ES-I3 (cell line): ENCODE results near the gene HAUS7.

ENCODE experiments used
- H3K36me3 ChIP-seq: 2 replicates; pipeline ENCODE4 v1.6.1; 2013; ENCODE audit warnings: mild to moderate bottlenecking, low read length, control low read depth, moderate library complexity; ENCODE audit not compliant: insufficient read depth
- H3K4me1 ChIP-seq: 2 replicates; pipeline ENCODE4 v1.6.1; 2013; ENCODE audit warnings: mild to moderate bottlenecking, control low read depth, low read length; ENCODE audit not compliant: insufficient read depth
- H3K9ac ChIP-seq: 2 replicates; pipeline ENCODE4 v1.6.1; 2013; ENCODE audit warnings: low read depth, mild to moderate bottlenecking, low read length, moderate library complexity
- H3K9me3 ChIP-seq: 2 replicates; pipeline ENCODE4 v1.6.1; 2013; ENCODE audit warnings: mild to moderate bottlenecking, low read length, moderate library complexity; ENCODE audit not compliant: control insufficient read depth, insufficient read depth

HAUS7 gene

DNA sequence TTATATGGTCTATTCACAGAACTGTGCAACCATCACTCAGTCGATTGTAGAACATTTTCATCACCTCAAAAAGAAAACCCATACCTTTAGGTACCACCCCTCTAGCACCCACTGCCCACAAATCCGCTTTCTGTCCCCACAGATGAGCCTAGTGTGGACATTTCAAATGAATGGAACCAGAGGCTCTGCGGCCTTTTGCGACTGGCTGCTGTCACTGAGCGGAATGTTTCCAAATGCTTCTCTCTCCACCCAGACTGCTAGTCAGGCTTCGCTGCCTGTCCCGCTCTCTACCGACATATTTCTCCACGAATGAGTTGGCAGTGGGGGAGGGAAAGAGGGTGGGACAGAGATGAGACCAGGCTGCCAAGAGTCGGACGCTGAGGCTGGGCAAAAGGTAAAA is 22.7 kb upstream of the HAUS7 start:
- no peaks in the 10 kb centered on the region for H3K9me3 ChIP-seq
- H3K36me3 ChIP-seq, result no peaks in the 10 kb centered on the region
- peaks cover 31% of the 10 kb centered on the region; the same call in 1 of the 2 replicates for H3K4me1 ChIP-seq
- H3K9ac ChIP-seq, result no peak overlapping the region

DNA sequence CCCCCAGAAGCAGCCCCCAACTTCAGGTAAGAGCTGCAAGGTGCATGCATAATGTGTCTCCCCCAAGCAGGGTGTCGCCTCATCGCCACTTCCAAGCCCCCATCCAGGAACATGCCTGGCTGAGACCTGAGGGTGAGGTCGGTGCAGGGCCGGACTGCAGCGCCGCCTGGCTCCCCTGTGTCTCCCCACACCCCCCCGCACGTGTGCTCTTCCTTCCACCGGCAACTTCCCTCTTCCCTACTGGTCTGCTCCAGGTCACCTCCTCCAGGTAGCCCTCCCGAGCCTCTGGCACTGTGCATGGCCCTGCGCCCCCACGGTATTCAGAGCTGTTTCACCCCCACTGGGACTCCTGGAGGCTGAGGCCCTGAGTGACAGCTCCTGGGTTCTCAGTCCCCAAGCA is 22.2 kb upstream of the HAUS7 start:
- Histone ChIP-seq H3K9ac (no peak overlapping the region), H3K4me1 (peaks cover 35% of the 10 kb centered on the region; the same call in 1 of the 2 replicates), H3K36me3 (no peaks in the 10 kb centered on the region), H3K9me3 (no peaks in the 10 kb centered on the region)

- Histone ChIP-seq H3K36me3 (no peaks in the 10 kb centered on the region), H3K4me1 (peaks cover 35% of the 10 kb centered on the region; the same call in 1 of the 2 replicates), H3K9ac (no peak overlapping the region), H3K9me3 (no peaks in the 10 kb centered on the region)
Measured at GRCh38 chrX:153491918-153492317, 21.5 kb upstream of the HAUS7 start.

DNA sequence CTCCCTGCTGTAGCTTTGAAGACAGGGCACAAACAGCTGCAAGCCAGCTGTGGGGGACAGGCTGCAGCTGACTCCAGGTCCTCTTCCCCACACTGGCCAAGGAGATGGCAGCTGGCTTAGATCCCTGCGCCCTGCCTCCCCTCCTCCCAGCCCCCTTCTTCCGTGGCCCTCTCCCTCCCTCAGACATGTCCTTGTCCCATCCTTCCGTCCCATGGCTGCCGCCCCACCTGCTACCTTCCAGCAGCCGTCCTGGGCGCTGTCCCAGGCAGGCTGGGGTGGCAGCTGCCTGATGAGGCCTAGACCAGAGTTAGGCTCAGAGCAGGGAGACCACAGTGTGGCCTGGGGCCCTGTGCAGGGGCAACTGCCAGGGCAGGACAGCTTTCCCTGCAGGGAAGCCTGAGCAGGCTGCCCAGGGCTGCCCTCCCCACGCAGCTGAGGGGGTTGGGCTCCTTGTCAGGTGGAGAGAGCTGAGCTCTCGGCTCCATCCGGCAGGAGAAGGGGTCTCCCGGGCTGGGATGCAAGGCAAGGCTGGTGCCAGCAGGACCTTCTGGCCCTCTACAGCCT is 21.1 kb upstream of the HAUS7 start:
- no peaks in the 10 kb centered on the region for H3K36me3 ChIP-seq
- no peak overlapping the region for H3K9ac ChIP-seq
- no peaks in the 10 kb centered on the region for H3K9me3 ChIP-seq
- H3K4me1 ChIP-seq, result peaks cover 35% of the 10 kb centered on the region; the same call in 1 of the 2 replicates

DNA sequence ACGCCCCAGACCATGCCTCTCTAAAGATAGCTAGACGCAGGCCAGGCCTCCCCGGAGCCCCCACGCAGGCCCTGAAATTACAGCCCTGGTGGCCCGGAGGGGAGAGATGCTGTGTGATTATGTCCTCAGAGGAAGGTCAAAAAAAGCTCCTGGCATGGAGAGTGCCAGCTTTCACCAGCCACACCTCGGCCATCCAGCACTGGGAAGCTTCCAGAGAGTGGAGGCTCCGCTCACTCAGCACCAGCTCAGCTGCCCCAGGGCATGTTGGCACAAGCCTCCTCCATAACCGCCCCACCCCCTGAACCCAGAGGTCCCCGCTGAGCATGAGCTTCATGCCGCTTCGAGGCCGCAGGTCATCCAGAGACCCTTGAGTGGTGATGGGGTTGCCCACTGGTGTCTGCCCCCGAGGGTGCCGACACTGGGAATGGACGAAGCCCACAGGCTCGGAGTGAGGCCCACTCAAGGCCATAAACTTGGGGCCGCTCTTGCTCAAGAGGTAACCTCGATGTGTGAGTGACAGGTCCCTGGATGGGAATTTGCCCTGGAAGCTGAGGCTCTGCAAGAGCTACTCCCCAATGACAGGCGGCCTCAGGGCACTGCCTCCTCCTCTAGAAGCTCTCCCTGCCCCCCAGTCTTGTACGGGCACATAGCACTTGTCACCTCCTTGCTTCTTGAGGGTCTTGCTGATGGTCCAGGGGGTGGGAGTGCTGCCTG is 20.0 kb upstream of the HAUS7 start:
- H3K9me3 ChIP-seq, result no peaks in the 10 kb centered on the region
- H3K9ac ChIP-seq, result no peak overlapping the region
- H3K36me3 ChIP-seq, result no peaks in the 10 kb centered on the region
- H3K4me1 ChIP-seq, result peaks cover 33% of the 10 kb centered on the region; the same call in 1 of the 2 replicates

DNA sequence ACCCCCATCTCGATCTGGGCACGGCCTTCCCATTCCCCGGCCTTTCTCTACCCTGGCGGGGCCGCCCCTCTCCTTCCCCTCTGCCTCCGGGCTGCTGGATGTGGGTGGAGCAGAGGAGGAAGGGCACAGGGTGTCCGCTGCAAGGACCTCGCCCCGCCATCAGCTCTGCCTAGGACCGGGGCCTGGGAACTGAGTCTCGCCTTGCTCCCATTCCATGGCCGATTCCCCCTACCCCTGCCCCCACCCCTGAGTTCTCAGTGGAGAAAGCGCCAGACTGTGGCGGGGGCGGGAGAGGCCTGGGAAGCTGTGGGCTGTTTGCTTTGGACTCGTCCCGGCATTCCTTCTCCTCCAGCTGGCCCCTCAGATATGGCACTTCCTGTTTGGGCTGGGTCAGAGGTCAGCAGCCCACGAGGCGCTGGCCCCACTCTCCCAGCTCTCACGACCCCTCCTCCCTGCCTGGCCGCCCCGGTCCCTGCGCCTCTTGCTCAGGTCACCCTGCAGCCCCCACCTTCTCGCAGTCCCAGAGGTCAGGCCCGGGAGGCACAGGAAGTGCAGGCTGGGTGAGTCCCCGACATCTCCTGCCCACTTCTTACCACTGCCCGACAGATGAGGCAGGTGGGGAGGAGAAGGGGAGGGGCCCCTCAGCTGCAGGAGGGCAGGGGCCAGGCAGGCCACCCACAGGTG is 18.0 kb upstream of the HAUS7 start:
- H3K4me1 ChIP-seq, result peaks cover 22% of the 10 kb centered on the region; the same call in 1 of the 2 replicates
- no peak overlapping the region for H3K9ac ChIP-seq
- H3K9me3 ChIP-seq, result no peaks in the 10 kb centered on the region
- H3K36me3 ChIP-seq, result no peaks in the 10 kb centered on the region

DNA sequence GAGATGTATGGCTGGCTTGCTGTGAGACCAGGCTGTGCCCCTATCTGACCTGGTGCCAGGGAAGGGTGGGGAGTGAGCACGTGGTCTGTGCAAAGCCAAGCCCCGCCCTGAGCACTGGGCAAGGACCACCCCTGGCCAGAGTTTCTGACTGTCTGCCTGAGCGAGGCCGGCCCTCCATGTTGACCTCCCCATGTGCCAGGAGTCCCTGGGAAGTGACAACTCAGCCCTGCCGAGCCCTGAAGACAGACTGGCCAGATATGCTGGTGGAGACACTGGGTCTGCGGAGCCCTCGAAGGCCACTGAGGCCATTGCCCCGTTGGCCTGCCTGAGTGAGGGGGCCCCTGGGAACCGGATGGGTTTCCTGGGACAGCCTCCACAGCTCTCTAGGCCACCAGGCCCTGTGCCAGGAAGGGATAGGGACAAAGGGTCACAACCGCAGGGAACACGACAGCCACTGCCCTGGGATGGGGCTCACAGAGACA is 17.3 kb upstream of the HAUS7 start:
- Histone ChIP-seq H3K9ac (no peak overlapping the region), H3K36me3 (no peaks in the 10 kb centered on the region)

DNA sequence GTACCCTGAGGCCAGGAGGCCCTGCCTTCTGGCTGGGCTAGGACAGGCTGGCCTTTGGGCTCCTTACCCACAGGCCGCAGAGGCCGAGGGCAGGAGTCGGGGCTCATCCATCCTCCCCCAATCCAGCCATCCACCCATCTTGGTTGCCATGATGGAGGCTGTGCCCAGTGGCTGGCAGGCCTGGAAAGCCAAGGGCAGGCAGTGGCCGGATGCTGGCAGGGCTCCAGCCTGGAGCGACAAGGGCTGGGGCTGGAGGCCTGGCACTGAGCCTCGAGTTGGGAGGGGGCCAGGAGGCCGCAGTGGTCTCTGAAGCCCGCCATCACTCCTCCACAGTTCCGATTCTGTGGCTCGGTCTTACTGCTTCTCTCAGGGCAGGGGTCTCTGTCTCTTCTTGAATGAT is 15.8 kb upstream of the HAUS7 start:
- H3K9ac ChIP-seq, result no peak overlapping the region
- peaks cover 5% of the 10 kb centered on the region; the same call in 1 of the 2 replicates for H3K4me1 ChIP-seq
- H3K36me3 ChIP-seq, result no peaks in the 10 kb centered on the region
- no peaks in the 10 kb centered on the region for H3K9me3 ChIP-seq

More for the DNA sequence above, 17.3 kb upstream of the HAUS7 start:
- Histone ChIP-seq H3K4me1 (peaks cover 15% of the 10 kb centered on the region; the same call in 1 of the 2 replicates), H3K9me3 (no peaks in the 10 kb centered on the region)

DNA sequence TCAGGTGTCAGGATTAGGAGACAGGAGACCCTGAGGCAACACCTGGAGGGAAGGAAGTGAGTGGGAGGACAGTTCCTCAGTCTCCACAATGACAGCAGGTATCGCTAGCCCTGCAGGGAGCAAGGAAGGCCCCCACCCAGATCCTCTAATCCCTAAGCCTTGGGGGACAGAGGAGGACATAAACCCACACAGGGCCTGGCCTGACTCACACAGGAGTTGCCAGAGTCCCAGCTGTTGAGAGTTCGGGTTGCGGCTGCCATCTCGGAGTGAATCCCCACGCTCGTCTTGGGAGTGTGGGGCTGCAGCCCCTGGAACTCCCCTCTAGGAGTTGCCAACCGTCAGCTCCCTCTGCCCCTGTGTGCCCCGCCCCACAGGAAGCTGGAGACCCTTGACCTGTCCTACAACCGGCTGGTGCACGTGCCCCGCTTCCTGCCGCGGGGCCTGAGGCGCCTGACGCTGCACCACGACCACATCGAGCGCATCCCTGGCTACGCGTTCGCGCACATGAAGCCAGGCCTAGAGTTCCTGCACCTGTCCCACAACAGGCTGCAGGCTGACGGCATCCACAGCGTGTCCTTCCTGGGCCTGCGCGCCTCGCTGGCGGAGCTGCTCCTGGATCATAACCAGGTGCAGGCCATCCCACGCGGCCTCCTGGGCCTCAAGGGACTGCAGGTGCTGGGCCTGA is 15.2 kb upstream of the HAUS7 start:
- Histone ChIP-seq H3K9me3 (no peaks in the 10 kb centered on the region), H3K36me3 (no peaks in the 10 kb centered on the region), H3K4me1 (peaks cover 5% of the 10 kb centered on the region; the same call in 1 of the 2 replicates), H3K9ac (no peak overlapping the region)

DNA sequence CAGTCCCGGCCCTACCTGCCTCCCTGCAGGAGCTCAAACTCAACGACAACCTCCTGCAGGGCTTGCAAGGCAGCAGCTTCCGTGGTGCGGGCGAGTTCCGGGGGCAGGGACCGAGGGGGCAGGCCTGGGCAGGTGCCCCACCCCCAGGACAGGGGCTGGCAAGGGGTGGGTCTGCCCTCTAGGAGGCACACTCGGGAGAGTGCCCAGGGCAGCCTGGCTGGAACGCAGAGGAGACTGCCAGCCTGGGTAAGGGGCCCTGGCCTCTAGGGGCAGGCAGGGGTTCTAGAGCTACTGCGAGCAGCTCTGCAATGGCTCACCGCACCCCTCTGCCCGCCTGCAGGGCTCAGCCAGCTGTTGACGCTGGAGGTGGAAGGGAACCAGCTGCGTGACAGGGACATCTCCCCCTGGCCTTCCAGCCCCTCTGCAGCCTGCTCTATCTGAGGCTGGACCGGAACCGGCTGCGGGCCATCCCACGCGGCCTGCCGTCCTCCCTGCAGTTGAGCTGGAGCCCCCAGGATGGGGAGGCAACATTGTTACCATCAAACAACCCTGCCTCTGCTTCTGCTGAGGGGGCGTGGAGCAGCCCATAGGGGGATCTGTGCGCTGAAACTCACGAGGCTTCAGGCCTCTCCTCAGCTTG is 12.1 kb upstream of the HAUS7 start:
- Histone ChIP-seq H3K4me1 (peaks cover 8% of the 10 kb centered on the region), H3K9ac (no peak overlapping the region), H3K36me3 (no peaks in the 10 kb centered on the region), H3K9me3 (no peaks in the 10 kb centered on the region)

GRCh38 chrX:153481043-153481442 is 10.7 kb upstream of the HAUS7 start:
- no peaks in the 10 kb centered on the region for H3K9me3 ChIP-seq
- H3K36me3 ChIP-seq, result no peaks in the 10 kb centered on the region
- H3K4me1 ChIP-seq, result peaks cover 23% of the 10 kb centered on the region
- no peak overlapping the region for H3K9ac ChIP-seq

- H3K9me3 ChIP-seq, result no peaks in the 10 kb centered on the region
- no peak overlapping the region for H3K9ac ChIP-seq
- H3K36me3 ChIP-seq, result no peaks in the 10 kb centered on the region
- H3K4me1 ChIP-seq, result peaks cover 27% of the 10 kb centered on the region
Measured at GRCh38 chrX:153478746-153479145, 8.4 kb upstream of the HAUS7 start.

DNA sequence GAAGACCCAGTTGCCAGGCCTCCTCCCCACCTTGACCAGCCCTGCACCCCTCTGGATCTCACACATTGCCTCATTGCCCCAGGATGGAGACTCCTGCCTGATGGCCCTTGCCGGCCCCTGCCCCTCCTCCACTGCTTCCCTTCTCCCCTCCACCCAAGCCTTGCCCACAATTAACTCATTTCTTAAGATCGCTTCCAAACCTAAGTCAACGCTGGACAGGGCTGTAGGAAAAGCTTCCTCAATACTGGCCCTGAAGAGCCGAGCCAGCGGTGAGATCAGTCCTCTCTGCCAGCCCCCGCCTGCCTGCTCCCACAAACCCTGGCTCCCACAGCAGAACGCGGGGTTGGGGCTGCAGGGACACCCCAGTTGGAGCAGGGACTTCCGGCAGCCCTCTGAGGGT is 7.5 kb upstream of the HAUS7 start:
- Histone ChIP-seq H3K4me1 (peaks cover 27% of the 10 kb centered on the region), H3K9ac (no peak overlapping the region), H3K9me3 (no peaks in the 10 kb centered on the region), H3K36me3 (no peaks in the 10 kb centered on the region)

GRCh38 chrX:153477364-153477857 is 7.0 kb upstream of the HAUS7 start:
- no peaks in the 10 kb centered on the region for H3K36me3 ChIP-seq
- no peaks in the 10 kb centered on the region for H3K9me3 ChIP-seq
- H3K9ac ChIP-seq, result no peak overlapping the region
- peaks cover 27% of the 10 kb centered on the region for H3K4me1 ChIP-seq
